NCI-H2171 (cell line): ENCODE measurements around the gene C1QL4.
"Not testable (repeated sequence)": the region's sequence is repeated elsewhere in the genome, so short reads cannot be mapped to it uniquely, and the experiment has no call there.

ENCODE experiments used
- DNase-seq: peaks from one replicate; lab custom pipeline; 2025; lab: John Stamatoyannopoulos, UW

Gene C1QL4

DNA sequence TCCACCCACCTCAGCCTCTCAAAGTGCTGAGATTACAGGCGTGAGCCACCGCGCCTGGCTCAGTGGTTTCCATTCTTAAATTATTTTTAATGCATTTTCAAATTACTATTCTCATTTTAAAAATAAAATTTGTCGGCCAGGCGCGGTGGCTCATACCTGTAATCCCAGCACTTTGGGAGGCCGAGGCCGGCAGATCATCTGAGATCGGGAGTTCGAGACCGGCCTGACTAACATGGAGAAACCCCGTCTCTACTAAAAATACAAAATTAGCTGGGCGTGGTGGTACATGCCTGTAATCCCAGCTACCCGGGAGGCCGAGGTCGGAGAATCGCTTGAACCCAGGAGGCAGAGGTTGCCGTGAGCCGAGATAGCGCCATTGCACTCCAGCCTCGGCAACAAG, 3.2 kb downstream of the C1QL4 start:
- DNase-seq = not testable (repeated sequence)

DNA sequence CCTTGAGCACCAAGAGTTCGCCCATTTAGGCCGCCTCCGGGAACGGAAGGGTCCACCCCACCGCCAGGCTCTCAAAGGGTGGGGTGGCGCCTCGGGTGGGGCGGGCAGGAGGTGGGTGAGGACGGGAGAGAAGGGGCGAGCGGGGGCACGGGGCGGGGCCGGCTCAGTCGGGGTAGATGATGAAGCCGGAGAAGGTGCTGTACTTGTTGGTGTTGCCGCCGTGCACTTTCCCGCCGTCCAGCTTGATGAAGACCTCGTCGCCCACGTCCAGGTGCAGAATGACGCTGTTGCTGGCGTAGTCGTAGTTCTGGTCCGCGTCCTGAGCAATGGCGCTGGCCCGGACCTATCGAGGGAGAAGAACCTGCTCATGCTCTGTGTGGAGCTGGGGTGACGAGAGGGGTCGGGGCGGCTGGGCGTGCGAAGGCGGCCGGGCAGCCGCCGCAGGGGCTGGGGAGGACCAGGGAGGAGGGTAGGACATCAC, 4.1 kb downstream of the C1QL4 start:
- no peak for DNase-seq

DNA sequence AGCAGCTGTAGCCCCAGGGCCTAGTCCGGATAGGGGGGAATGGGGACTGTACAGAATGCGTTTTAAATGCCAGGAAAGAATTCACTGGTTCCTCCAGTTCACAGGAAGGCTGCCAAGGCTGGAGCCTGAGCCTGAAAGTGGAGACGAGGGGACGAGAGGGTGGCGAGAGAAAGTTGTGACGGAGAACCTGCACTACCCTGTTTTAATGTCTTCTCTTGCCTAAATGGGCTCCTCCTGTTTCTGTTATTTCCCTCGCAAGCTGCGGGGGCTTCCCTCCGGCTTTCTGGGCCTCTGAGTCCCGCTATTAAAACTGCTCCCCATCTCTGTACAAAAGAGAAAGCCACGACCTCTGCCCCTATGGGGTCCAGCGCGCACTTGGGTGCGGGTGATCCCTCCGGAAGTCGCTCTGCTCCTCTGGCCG, 4.5 kb downstream of the C1QL4 start:
- no peak for DNase-seq

DNA sequence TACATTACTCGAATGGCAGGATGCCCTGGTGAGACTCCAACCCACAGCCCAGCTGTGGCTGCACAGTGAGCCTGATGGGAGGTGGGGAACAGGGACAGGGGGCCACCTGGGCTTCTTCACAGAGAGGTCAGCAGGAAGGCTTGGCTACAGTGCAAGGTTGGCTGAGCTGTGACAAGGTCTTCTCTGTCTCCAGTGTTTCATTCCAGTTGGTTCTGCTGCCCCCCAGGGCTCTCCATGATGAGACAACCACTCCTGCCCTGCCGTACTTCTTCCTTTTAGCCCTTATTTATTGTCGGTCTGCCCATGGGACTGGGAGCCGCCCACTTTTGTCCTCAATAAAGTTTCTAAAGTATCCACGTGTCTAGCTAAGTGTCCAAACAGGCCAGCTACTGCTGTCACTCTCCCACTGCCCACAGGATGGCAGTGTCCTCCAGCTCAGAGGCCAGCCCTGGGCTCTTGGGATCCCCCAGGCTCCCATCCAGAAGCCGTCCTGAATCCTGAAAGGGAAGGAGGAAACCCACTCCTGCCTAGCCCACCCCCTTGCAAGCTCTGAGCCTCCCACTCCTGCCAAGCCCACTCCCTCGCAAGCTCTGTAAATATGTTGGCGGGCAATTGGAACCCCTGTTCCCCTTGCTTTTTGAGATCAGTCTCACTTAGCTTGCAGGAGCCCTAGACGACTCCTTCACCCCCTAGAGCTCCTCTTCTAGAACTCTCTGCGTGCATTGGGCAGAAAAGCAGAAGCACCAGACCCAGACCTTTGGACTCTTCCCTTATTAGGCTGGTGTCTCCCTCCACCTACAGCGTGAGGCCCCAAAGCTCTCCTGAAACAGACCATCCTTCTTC, 5.4 kb downstream of the C1QL4 start:
- no peak for DNase-seq

DNA sequence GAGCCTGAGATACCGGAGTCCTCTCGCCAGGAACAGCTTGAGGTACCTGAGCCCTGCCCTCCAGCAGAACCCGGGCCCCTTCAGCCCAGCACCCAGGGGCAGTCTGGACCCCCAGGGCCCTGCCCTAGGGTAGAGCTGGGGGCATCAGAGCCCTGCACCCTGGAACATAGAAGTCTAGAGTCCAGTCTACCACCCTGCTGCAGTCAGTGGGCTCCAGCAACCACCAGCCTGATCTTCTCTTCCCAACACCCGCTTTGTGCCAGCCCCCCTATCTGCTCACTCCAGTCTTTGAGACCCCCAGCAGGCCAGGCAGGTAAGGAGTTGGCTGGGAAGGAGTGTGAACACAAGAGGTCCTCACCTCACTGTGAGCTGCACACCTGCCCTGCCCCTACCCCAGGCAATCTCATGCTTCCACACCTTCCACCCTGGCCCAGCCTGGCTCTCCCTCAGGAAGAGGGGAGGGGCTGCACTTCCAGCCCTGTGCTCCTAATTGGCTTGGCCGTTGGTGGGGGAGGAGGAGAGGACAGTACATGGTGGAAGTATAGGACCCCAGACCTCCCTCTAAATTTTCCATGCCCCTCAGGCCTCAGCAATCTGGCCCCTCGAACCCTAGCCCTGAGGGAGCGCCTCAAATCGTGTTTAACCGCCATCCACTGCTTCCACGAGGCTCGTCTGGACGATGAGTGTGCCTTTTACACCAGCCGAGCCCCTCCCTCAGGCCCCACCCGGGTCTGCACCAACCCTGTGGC, 6.2 kb downstream of the C1QL4 start:
- DNase-seq = no peak

DNA sequence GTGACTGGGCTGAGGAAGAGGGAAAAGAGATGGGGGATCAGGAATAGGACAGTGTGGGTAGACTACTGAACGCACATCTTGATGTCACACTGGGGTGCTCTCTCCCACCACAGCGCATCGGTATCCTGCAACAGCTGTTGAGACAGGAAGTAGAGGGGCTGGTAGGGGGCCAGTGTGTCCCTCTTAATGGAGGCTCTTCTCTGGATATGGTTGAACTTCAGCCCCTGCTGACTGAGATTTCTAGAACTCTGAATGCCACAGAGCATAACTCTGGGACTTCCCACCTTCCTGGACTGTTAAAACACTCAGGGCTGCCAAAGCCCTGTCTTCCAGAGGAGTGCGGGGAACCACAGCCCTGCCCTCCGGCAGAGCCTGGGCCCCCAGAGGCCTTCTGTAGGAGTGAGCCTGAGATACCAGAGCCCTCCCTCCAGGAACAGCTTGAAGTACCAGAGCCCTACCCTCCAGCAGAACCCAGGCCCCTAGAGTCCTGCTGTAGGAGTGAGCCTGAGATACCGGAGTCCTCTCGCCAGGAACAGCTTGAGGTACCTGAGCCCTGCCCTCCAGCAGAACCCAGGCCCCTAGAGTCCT, 6.9 kb downstream of the C1QL4 start:
- DNase-seq = no peak

DNA sequence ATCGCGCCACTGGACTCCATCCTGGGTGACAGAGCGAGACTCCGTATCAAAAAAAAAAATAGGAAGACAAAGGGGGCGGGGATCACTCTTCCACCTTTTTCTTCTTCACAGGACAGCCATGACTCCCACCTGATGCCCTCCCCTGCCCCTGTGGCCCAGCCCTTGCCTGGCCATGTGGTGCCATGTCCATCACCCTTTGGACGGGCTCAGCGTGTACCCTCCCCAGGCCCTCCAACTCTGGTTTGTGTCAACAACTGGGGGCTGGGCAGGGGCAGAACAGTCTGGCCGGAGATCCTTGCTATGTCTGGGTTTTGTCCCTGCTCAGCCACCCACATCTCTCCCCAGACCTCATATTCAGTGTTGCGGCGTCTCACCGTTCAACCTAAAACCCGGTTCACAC, 8.2 kb downstream of the C1QL4 start:
- no peak for DNase-seq

DNA sequence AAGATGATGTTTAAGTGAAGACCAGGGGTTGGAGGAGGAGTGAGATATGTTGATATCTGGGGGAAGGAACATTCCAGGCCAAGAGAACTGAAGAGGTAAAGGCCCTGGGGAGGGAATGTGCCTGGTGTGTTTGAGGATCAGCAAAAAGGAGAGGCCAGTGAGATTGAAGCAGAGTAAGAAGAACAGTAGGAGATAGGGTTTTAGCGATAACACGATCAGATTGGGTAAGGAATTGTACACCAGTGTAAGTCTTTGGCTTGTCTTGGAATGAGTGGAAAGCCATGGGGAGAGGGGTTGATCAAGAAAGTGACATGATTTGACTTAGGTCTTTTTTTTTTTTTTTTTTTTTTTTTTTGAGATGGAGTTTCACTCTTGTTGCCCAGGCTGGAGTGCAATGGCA, 9.1 kb downstream of the C1QL4 start:
- DNase-seq = no peak

DNA sequence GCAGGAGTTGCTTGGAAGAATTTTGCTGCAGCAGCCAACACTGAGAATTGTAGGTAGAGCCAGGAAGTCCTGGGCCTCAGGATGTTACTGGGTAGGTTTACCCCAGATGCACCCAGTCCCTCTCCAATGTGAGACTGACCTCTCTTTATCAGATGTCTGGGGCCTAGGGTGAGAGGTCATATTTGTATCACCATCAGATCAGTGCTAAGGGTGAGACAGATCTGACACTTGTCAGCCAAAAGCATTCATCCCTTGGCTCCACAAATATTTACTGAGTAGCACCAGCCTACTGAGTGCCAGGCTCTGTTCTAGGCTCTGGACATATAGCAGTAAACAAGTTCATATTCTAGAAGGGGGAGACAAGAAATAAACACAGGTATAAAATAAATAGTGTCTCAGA, 9.6 kb downstream of the C1QL4 start:
- no peak for DNase-seq

DNA sequence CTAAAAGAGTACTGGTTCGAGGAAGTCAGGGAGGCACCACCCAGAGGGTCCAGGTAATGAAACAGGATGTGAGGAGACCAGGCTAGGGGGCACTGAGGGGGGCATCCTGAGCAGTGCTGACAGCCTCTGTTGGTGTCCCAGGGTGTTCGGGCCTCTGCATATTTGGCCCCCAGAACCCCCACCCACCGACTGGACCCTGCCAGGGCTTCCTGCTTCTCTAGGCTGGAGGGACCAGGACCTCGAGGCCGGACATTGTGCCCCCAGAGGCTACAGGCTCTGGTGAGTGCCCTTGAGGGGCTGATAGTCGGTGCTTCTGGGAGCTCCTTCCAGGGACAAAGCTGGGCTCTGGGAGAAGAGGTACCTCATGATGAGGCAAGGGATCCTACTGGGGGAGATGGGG, 11.4 kb downstream of the C1QL4 start:
- no peak for DNase-seq

DNA sequence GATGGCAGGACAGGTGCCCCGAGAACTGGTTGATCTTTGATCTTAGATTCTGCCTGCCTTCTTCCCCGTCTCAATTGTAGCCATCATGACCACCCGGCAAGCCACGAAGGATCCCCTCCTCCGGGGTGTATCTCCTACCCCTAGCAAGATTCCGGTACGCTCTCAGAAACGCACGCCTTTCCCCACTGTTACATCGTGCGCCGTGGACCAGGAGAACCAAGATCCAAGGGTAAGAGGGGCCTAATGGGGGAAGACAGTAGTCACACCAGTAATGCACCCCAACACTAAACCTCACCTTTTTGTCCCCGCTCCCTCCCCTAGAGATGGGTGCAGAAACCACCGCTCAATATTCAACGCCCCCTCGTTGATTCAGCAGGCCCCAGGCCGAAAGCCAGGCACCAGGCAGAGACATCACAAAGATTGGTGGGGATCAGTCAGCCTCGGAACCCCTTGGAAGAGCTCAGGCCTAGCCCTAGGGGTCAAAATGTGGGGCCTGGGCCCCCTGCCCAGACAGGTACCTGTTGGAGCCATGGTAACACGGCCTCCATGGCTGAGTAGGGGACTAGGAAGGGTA, 13.4 kb downstream of the C1QL4 start:
- DNase-seq = no peak

DNA sequence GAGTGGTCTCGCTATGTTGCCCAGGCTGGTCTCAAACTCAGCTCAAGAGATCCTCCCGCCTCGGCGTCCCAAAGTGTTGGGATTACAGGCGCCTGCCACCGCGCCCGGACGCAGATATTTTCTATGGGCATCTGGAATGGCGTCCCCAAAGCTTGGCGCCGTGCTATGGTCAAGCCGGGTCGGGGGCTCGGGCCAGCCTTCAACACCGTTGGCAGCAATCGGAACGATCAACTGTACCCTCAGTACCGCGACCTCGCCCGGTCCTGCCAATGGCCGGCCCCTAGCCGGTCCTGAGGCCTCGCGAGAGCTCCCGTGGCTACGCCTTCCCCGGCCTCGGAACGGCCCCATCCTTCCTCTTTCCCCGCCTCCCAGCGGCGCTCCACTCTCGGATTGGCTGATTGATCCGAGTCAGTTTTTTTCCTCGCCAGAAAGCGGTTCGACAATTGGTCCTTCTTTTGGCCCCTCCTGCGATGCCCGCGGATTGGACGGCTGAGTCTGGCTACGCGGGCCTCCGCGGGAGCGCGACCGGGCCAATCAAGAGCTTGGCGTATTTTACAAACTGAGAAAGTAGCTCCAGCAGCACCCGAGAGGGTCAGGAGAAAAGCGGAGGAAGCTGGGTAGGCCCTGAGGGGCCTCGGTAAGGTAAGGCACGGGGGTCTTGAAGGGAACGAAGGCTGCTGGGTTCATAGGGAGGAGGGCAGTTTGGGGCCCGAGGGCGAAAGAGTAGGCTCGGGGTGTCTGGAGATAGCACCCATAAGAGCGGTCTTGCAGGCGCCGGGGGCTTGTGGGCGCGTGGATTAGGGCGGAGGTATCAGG, 14.1 kb downstream of the C1QL4 start, which contains the start of gene TROAP:
TROAP (plus strand) TSS at position 548 of the 816 bp plus-strand sequence. CDS start 354 bp downstream, outside the sequence.
- peak; percentile 98 for DNase-seq

DNA sequence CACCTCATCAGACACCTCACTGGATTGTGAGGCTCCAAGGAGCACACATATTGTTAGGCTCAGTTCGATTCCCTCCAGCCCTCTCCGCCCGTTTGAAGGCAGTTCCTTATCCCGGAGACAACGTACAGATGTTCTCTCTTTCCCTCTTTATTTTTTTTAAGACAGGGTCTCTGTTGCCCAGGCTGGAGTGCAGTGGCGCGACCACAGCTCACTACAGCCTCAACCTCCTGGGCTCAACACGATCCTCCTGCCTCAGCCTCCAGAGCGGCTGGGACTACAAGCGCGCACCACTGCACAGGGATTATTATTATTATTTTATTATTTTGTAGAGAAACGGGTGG, 14.7 kb downstream of the C1QL4 start:
- no peak for DNase-seq

DNA sequence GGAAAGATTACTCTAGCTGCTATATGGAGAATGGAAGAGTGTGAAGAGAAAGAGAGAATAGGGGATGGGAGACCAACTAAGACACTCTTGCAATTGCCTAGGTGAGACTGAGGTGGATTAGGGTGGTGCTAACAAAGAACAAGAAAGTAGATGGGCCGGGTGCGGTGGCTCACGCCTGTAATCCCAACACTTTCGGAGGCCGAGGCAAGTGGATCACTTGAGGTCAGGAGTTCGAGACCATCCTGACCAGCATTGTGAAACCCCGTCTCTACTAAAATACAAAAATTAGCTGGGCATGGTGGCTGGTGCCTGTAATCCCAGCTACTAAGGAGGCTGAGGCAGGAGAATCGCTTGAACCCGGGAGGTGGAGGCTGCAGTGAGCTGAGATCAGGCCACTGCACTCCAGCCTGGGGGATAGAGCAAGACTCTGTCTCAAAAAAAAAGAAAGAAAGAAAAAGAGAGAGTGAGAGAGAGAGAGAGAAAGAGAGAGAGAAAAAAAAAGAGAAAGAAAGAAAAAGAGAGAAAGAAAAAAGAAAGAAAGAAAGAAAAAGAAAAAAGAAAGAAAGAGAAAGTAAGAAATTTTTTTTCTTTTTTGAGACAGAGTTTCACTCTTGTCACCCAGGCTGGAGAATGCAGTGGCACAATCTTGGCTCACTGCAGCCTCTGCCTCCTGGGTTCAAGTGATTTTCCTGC, 16.4 kb downstream of the C1QL4 start:
- DNase-seq = not testable (repeated sequence)

DNA sequence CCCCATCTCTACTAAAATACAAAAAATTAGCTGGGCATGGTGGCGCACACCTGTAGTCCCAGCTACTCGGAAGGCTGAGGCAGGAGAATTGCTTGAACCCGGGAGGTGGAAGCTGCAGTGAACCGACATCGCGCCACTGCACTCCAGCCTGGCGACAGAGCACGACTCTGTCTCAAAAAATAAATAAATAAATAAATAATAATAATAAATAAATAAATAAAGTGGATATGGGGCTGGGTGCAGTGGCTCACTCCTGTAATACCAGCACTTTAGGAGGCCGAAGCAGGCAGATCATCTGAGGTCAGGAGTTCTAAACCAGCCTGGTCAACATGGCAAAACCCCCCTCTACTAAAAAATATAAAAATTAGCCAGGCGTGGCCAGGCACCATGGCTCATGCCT, 19.9 kb downstream of the C1QL4 start:
- not testable (repeated sequence) for DNase-seq

DNA sequence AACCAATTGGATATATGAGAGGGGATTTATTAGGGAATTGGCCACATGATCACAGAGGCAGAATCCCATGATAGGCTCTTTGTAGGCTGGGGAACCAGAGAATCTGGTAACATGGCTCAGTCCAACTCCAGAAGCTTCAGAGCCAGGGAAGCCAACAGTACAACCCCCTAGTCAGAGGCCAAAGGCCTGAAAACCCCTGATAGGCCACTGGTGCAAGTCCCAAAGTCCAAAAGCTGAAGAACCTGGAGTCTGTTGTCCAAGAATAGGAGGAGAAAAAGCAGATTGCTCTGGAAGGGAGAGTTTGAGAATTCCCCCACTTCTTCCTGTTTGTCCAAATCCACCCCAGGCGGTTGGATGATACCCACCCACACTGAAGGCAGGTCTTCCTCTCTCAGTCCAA, 22.2 kb downstream of the C1QL4 start:
- DNase-seq = no peak

DNA sequence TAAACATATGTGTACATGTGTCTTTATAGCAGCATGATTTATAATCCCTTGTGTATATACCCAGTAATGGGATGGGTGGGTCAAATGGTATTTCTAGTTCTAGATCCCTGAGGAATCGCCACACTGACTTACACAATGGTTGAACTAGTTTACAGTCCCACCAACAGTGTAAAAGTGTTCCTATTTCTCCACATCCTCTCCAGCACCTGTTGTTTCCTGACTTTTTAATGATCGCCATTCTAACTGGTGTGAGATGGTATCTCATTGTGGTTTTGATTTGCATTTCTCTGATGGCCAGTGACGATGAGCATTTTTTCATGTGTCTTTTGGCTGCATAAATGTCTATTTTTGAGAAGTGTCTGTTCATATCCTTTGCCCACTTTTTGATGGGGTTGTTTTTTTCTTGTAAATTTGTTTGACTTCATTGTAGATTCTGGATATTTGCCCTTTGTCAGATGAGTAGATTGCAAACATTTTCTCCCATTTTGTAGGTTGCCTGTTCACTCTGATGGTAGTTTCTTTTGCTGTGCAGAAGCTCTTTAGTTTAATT, 26.5 kb downstream of the C1QL4 start:
- DNase-seq = not testable (repeated sequence)

DNA sequence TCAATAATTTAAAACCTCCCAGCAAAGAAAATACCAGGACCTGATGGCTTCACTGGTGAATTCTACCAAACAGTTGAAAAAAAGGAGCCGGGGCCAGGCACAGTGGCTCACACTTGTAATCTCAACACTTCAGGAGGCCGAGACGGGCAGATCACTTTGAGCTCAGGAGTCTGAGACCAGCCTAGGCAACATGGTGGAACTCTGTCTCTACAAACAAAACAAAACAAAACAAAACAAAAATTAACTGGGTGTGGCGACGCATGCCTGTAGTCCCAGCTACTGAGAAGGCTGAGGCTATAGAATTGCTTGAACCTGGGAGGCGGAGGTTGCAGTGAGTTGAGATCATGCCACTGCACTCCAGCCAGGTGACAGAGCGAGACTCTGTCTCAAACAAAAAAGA, 27.6 kb downstream of the C1QL4 start:
- DNase-seq = no peak

DNA sequence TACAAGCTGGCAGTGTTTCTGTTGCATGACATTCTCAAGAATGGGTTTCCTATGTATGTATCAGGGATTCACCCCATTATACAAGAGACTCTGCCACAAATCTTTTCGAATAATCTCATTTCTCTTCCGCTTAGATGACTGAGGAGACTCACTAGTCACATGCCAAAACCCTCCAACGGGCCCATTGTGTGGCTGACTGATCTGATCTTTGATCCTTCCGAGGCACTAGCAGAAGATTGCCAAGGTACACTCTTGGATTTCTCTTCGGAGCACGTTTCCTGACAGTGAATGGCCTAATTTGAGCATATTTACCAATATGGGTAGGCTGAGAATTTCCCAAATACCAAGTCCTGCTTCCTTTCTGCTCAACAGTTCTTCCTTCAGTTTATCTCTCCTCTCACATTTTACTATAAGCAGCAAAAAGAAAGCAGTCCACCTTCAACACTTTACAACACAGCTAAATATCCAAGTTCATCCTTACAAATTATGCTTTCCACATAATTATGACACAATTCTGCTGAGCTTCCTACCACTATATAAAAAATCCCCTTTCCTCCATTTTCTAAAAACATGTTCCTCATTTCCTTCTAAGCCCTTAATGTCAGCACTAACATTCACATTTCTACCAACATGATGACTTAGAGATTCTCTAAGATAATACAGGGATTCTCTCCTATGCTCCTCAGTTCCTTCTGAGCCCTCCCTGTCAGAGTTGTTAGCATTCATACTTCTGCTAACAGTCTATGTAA, 31.1 kb downstream of the C1QL4 start:
- DNase-seq = no peak

DNA sequence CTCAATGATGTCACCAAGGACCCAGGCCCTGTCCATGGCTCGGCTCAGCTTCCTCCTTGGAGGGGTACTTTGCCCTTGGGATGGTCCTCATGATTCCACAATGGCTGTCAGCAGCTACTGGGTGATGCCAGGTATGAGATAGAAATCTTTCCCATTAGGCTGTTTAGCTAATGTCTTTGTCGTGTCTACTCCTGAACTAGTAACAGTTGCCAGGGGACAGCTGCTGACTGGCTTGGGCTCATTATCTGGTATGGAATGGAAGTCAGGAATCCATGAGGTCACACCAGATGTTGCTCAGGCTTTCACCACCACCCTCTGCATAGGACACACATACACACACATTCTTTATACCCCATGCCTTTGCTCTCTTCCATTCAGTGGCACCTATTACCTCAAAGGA, 32.8 kb downstream of the C1QL4 start:
- no peak for DNase-seq
